GM19452 (cell line): ENCODE data around the gene REPS1.
"Not testable (repeated sequence)": the region's sequence is repeated elsewhere in the genome, so short reads cannot be mapped to it uniquely, and the experiment has no call there.

Source experiments
- ATAC-seq: cut with Tn5 transposase; IDR thresholded peaks from one replicate; pipeline ENCODE4 v1.9.1; 2021; ENCODE audit not compliant: unreplicated experiment

REPS1 gene

DNA sequence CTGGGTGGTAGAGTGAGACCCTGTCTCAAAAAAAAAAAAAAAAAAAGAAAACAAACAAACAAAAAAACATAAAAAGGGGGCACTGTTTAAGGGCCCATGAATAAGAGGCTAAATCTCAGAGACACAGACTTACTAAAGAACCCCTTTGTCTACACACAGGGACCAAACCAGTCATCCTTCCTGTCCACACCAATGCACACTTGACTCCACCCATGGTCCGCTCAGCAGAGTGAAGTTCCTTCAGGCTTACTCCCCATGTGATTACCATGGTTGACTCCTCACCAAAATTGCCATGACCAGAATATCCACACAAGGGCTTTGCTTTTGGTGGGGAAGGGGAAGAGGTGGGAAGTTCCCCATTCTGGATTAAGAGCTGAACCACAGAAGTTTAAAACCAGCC lies 19.4 kb upstream of the REPS1 start:
- no peak for ATAC-seq

DNA sequence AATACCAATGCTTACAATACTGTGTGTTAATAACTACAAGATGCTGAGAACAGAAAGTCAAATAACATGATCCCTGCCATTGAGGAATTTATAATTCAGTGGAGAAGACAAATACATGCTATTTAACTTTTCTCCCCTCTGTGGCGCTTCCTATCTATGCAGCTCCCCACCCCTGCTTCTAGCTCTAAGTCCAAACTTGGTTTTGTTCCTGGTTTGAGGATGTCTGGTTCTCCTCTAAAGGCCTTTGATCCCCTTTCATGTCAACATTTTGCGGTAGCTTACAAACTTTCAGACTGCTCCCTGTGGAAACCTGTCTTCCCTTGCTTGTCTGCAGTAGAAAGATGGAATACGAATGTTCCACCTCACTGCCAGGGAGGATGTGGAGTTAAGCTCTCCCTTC lies 18.4 kb upstream of the REPS1 start:
- ATAC-seq, result no peak

DNA sequence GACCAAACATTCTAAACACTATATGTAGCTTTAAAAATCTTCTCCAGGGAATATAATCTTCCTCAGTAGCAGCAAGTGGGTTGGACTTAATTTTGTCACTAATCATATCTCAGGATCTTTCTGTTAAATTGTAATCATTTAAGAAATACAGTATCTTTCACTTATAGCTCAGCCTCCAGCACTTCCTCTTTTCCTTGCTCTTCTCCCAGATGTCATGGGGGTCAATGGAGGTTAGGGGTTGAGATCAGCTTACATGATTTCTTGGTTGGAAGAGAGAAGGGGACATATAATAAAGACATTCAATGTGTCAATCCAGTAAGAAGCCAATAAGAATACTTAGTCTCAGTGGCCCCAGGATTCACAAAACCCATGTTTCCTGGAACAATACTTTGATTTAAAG lies 15.7 kb upstream of the REPS1 start:
- ATAC-seq, result no peak

DNA sequence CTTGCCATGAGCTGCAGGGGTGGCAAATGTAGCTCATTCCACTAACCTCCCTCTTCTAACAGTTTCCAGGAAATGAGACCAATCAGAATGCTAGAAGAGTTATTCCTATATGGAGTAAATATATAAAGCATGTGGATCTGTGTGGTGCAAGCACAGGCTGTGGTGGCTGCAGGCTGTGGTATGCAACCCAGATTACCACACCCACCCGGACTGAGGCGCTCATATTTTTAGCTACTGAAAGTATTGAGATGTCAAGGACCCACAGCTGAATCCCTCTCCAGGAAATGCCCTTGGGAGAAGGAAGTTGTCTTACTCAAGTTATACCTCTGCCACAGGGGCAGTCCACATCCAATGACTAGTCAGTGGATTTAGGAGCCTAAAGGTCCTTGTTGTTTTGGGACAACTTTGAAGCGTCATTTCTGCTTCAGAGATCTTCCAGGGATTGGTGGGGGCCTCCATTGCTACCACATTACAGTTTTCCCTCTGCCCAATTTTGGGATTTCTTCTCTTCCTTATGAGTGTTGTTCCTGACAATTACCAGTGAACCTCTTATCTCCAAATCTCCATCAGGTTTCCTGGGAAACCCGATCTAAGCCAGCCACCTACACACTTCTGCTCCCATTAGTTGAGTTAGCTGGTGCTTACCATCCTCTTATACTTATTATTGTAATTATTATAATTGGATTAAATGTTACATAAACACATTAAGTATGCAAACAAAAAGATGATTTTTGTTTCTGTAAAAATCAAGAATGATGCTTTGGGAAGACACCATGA lies 12.1 kb upstream of the REPS1 start:
- ATAC-seq, result no peak

DNA sequence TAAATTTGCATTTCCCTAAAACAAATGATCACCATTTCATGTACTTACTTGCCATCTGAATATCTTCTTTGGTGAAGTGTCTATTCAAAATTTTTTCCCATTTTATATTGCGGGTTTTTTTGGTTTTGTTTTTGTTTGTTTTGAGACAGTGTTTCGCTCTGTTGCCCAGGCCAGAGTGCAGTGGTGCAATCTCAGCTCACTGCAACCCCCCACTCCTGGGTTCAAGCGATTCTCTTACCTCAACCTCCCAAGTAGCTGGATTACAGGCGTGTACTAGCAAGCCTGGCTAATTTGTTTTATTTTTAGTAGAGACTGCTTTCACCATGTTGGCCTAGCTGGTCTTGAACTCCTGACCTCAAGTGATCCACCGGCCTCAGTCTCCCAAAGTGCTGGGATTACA lies 9.1 kb upstream of the REPS1 start:
- no peak for ATAC-seq

DNA sequence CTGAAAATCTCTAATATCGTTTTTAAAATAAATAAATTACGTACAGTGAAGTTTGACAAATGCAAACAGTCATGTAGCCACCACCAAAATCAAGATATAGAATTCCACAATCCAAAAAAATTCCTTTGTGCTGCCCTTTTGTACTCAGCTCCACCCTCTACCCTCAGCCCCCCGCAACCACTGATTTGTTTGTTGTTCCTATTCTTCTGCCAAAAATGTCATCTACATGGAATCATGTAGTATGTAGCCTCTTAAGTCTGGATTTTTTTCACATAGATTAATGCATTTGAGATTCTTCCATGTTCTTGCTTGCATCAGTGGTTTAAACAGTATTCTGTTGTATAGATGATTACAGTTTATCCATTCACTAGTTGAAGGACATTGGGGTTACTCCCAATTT lies 8.5 kb upstream of the REPS1 start:
- no peak for ATAC-seq

DNA sequence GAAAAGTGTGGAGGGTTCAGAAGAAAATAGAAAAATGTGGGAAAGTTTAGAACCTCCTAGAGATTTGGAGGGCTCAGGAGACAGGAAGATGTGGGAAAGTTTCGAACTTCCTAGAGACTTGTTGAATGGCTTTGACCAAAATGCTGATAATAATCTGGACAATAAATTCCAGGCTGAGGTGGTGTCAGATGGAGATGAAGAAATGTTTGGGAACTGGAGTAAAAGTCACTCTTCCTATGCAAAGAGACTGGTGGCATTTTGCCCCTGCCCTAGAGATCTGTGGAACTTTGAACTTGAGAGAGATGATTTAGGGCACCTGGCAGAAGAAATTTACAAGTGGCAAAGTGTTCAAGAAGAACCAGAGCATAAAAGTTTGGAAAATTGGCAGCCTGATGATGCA lies 5.4 kb upstream of the REPS1 start:
- ATAC-seq, result not testable (repeated sequence)

DNA sequence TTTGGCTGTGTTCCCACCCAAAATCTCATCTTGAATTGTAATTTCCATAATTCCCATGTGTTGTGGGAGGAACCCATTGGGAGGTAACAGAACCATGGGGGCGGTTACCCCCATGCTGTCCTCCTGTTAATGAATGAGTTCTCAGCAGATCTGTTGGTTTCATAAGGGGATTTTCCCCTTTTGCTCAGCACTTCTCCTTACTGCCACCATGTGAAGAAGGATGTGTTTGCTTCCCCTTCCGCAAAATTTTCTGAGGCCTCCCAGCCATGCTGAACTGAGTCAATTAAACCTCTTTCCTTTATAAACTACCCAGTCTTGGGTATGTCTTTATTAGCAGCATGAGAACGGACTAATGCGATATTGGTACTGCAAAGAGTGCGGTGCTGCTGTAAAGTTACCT lies 4.9 kb upstream of the REPS1 start:
- not testable (repeated sequence) for ATAC-seq

DNA sequence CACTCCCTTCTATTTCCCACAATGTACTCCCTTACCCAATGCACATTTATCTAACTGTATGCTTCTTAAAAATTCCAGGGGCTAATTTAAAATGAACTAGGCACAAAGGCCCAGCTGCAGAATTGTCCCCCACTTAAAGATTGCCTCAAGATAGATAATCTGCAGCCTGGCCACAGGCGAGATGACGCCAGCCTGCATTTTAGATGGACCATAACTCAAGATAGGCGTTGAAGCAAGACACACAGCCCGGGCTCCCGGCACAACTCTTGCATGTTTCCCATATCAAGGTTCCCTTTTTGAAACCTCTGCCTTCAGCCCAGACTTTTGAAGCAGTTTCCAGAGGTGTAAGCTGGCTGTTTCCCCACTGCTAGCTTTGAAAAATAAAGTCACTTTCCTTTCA lies 3.2 kb upstream of the REPS1 start:
- ATAC-seq, result no peak

DNA sequence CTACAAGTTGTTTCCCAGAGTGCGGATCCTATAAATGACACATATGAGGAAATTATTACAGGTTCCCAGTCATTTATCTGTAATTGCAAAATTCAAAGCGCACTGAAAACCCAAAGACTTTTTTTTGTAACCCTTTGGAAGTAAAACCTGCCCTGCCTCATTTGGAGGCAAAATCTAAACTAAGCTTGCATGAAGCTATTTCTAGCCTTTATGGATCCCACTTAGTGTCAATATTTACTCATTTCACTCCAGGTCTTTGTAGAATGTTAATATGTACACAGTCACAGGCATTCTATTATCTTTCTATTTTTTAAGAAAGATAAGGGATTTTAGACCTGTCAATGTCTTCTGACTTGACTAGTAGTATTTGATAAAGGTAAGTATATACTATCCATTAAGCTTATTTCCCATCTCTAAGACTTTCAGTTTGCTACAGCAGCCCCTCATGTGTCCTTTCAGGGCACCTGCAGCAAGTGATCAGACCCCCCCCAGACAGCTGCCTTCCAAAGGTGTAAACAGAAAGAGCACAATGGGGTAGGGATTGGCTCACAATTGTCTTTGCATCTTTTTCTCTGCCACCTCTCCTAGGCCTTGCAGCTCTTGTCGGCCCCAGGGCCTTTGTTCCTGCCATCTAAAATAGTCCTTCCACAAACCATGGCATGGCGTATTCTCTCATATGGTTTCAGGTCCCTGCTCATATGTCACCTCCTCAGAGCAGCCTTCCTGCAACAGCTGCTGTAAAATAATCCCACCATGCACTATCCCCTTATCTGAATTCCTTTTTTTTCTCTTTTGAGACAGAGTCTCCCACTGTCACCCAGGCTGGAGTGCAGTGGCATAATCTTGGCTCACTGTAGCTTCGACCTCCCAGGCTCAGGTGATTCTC lies 1.3 kb upstream of the REPS1 start:
- no peak for ATAC-seq

DNA sequence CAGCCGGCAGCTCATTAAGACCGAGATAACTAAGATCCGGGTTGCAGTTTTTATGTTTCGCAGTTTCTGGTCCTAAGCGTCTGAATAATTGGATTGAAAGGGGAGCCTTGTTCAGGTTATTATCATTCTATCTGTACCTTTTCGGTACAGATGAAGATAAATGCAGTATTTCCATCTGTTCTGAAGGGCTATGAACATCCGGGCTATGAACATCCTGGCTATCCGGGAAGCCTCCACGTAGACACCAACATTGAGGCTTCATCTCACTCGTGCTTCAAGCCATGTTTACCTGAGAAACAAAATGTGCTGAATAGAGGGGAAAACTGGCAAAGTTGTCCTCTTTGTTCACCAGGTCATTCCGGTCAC lies 399 bp upstream of the REPS1 start:
- peak; percentile 24 for ATAC-seq

DNA sequence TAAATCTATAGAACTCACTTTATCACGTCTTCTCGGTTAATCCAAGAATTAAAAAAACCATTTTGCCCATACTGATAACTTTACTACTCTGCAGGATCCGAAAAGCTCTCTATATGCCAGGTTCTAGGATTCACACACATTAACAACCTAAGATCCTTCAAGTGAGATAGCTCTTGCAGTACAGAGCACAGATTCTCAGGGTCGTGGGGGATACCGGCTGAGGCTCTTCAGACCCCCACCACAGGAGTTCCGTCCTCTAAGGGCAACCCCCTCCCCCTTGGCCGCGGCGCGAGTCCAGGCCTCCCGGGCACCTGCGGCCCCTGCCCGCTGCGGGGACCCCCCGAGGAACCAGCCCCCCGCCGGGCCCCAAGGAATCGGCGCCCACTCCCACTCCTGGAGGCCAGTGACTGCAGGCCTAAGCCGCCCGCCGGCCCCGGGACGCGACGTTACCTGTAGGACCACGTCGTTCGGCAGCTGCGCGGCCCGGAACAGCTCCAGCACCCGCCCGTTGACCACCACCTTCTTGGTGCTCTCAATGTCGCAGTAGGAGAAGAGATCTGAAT lies 892 bp downstream of the REPS1 start:
- ATAC-seq, result no peak

DNA sequence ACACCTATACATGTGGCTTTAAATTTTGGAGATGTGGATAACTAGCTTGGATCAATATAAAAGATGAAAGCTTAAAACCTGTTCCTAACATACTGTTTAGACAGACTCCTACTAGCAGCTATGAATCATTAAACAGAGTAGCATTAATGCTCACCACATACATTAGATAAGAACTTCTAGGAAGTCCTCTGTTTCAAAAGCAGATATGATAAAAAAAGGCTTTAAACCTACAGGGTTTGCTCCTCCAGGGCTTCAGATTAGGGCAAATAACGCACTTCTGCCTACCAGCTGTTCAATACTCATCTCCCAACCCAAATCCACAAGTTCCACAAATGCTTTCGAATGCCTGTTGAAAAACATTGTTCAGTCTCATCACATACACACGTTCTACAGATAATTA lies 1.5 kb downstream of the REPS1 start:
- ATAC-seq, result no peak

DNA sequence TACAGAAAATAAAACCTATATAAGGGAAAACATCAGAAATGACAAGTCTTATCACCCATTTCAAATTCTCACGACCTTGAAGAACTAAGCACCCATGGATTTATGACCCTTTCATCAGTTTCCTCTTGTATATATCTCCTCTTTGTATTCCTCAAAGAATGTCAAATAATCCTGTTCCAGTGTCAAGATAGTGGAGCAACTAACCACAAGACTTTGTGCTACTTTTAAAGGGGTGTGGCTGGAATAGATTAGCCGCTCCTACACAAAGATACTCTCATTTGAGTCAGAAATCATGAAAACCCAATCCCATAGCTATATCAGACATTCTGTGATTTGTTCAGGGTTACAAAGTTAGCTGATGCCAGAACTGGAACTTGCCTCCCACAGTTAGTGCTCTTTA lies 6.6 kb downstream of the REPS1 start:
- ATAC-seq, result no peak

DNA sequence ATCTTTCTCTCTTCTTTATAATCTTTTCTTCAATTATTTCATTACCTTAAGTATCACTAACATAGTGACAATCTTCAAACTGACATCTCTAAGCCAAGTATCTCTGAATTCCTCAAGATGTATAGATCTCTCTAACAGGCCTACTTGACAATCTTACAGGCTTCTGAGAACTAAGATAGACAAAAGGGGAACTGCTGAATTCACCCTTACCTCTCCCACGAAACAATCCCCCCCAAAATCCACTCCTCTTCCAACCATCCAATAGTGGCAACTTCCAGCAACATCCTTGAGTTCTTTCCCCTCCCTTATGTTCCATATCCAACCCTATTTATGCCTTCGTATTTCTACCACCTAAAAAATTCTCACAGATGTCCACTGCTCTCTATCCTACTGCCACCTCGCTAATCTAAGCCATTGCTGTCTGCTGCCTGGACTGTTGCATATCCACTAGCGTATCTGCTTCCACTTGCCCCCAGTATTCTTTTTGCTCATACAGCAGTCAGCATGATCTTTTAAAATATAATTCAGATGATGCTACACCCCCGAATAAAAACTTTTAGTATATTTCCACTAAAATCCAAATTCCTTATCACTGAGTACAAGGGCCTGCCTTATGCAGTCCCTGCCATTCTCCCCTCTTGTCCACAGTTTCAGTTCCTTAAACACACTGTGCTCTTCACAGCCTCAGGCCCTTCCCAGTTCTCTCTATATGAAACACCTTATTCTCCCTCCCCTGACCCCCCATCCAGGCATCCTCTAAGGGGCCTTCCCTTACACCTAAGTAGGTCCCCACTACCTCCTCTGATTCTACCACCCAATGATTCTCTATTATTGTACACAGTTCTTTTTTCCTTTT lies 8.0 kb downstream of the REPS1 start:
- ATAC-seq, result no peak

DNA sequence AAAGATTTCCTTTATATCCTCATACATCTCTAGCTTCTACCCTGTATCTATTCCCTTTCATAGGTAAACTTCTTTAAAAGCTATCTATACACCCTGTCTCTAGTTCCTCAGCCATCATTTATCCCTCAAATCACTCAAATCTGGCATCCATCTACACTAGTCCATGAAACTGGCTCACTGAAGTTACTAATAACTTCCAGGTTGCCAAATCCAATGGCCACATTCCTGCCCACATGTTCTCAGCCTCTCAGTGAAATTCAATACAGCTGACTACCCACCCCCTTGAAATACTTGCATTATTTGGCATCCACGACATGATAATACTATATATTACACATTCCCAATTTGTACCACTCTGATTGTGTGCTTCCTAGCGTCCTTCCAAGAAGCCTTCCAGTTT lies 8.7 kb downstream of the REPS1 start:
- no peak for ATAC-seq

DNA sequence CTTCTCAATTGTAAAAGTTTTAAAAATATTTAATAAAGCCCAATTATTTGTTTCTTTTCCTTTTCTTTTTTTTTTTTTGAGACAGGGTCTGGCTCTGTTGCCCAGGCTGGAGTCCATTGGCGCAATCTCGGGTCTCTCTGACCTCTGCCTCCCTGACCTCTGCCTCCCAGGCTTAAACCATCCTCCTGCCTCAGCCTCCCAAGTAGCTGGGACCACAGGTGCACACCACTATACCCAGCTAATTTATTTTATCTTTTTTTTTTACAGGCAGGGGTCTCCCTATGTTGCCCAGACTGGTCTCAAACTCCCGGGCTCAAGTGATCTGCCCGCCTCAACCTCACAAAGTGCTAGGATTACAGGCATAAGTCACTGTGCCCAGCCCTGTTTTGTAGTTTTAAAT lies 9.8 kb downstream of the REPS1 start:
- ATAC-seq, result no peak

DNA sequence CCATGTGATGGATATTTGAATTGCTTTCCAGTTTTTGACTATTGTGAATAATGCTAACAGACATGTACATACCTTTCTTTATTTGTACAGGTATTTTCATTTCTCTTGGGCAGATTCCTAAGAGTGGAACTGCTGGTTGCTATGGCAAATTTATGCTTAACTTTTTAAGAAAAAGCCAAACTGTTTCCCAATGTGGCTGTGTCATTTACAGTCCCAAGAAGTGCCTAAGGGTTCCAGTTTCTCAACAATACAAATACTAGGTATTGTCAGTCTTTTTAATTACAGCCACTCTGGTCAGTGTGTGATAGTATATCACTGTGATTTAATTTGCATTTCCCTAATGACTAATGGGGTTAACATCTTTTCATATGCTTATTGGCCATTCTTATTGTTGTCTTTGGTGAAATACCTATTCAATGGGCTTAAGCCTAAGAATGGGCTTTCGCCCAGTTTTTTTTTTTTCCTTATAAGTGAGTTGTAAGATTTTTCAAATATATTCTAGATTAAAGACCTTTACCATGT lies 10.3 kb downstream of the REPS1 start:
- ATAC-seq, result no peak

DNA sequence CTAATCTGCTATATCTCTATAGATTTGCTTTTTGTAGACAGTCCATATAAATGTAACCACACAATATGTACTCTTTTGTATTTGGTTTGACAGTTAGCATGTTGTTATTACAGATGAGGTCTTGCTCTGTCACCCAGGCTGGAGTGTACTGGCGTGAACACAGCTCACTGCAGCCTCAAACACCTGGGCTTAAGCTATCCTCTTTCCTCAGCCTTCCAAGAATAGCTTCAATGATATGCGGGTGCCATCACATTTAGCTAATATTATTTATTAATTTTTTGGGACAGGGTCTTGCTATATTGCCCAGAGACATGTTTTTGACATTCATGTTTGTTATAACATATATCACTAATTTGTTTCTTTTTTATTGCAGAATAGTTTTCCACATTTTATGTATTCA lies 10.8 kb downstream of the REPS1 start:
- no peak for ATAC-seq

DNA sequence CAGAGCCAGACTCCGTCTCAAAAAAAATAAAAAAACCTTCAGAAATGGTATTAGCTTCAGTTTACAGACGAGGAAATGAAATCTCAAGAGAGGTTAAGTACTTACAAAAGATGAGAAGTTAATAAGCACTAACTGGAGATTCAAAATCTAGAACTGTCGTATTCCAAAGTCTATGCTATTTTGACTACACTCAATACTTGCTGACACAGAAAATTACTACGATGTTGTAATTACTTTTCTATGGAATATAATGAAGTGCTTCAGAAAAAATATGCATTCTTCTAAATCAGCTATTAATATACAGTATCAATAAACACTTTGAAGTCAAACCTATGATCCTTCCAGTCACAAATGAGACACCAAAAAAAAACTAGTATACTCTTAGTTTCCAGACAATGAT lies 12.2 kb downstream of the REPS1 start:
- ATAC-seq, result no peak
